MM.1S (cell line): Measurements from ENCODE around the gene DNPEP.

ENCODE experiments used
- DNase-seq: peaks from one replicate; pipeline ENCODE4 v3.0.0-alpha.2; 2015
- H2AFZ ChIP-seq: fragments of 300-600 bp; sonication (generic); 2 replicates; pipeline ENCODE4 v1.6.0; 2016; ENCODE audit warnings: antibody characterized with exemption, low read length
- H3F3A ChIP-seq: fragments of 300-600 bp; sonication (generic); 2 replicates; pipeline ENCODE4 v1.6.1; 2016; ENCODE audit warnings: mild to moderate bottlenecking, antibody characterized with exemption, low read length, moderate library complexity, mixed read lengths; ENCODE audit not compliant: insufficient read depth
- H3K27ac ChIP-seq: fragments of 300-600 bp; sonication (generic); 2 replicates; pipeline ENCODE4 v1.5.1; 2016; ENCODE audit warnings: mild to moderate bottlenecking, low read length
- H3K27me3 ChIP-seq: fragments of 300-600 bp; sonication (generic); replicated peaks from 2 replicates; pipeline ENCODE4 v1.6.0; 2016; ENCODE audit warnings: low read length; ENCODE audit not compliant: insufficient read depth
- H3K36me3 ChIP-seq: fragments of 300-600 bp; sonication (generic); replicated peaks from 2 replicates; pipeline ENCODE4 v1.6.1; 2016; ENCODE audit warnings: mild to moderate bottlenecking, low read length, mixed read lengths; ENCODE audit not compliant: insufficient read depth
- H3K4me1 ChIP-seq: fragments of 300-600 bp; sonication (generic); 2 replicates; pipeline ENCODE4 v1.6.1; 2016; ENCODE audit warnings: low read length, mixed read lengths
- H3K4me2 ChIP-seq: fragments of 300-600 bp; sonication (generic); 2 replicates; pipeline ENCODE4 v1.6.0; 2016; ENCODE audit warnings: low read depth, low read length
- H3K4me3 ChIP-seq: fragments of 300-600 bp; sonication (generic); 2 replicates; pipeline ENCODE4 v1.5.1; 2016; ENCODE audit warnings: low read length, mixed read lengths
- H3K79me2 ChIP-seq: fragments of 300-600 bp; sonication (generic); 2 replicates; pipeline ENCODE4 v1.6.1; 2016; ENCODE audit warnings: mixed run types, low read length, mixed read lengths
- H3K9ac ChIP-seq: fragments of 300-600 bp; sonication (generic); 2 replicates; pipeline ENCODE4 v1.6.1; 2016; ENCODE audit warnings: low read length, mixed read lengths
- H3K9me2 ChIP-seq: fragments of 300-600 bp; sonication (generic); replicated peaks from 2 replicates; pipeline ENCODE4 v1.6.1; 2016; ENCODE audit warnings: mild to moderate bottlenecking, low read length, mixed read lengths; ENCODE audit not compliant: insufficient read depth
- H3K9me3 ChIP-seq: fragments of 300-600 bp; sonication (generic); replicated peaks from 2 replicates; pipeline ENCODE4 v1.6.1; 2016; ENCODE audit warnings: mild to moderate bottlenecking, low read length, mixed read lengths; ENCODE audit not compliant: insufficient read depth
- H4K20me1 ChIP-seq: fragments of 300-600 bp; sonication (generic); 2 replicates; pipeline ENCODE4 v1.6.1; 2016; ENCODE audit warnings: mild to moderate bottlenecking, low read length, moderate library complexity, mixed read lengths; ENCODE audit not compliant: insufficient read depth
- CTCF ChIP-seq: fragments of 300-600 bp; sonication (generic); IDR thresholded peaks from 2 replicates; pipeline ENCODE4 v1.5.1; 2016; ENCODE audit warnings: antibody characterized with exemption, low read length, mixed read lengths
- EZH2 ChIP-seq: fragments of 300-600 bp; sonication (generic); optimal IDR thresholded peaks from 2 replicates; pipeline ENCODE3; 2017; ENCODE audit warnings: low read depth, mild to moderate bottlenecking, antibody characterized with exemption, low read length, mixed read lengths
- EZH2phosphoT487 ChIP-seq: fragments of 300-600 bp; sonication (generic); IDR thresholded peaks from 2 replicates; pipeline ENCODE4 v1.6.1; 2018; ENCODE audit warnings: antibody characterized with exemption, low read length

Gene DNPEP

GRCh38 chr2:219423652-219424377, 36.1 kb upstream of the DNPEP start:
- no peaks in the 10 kb centered on the region for H3K4me1 ChIP-seq
- no peak for DNase-seq
- H3K4me2 ChIP-seq = no peak overlapping the region
- H3K9ac ChIP-seq = no peak overlapping the region
- H3K27ac ChIP-seq = no peak overlapping the region
- TF ChIP-seq EZH2 (no peak), EZH2phosphoT487 (no peak), CTCF (no peak)
- H2AFZ ChIP-seq = no peak overlapping the region
- peaks cover 39% of the 10 kb centered on the region for H3K27me3 ChIP-seq
- no peaks in the 10 kb centered on the region for H3K9me2 ChIP-seq
- H4K20me1 ChIP-seq = no peaks in the 10 kb centered on the region
- H3F3A ChIP-seq = no peaks in the 10 kb centered on the region
- no peaks in the 10 kb centered on the region for H3K79me2 ChIP-seq
- H3K9me3 ChIP-seq = no peaks in the 10 kb centered on the region
- no peak overlapping the region for H3K4me3 ChIP-seq
- H3K36me3 ChIP-seq = no peaks in the 10 kb centered on the region

- Histone ChIP-seq H4K20me1 (no peaks in the 10 kb centered on the region), H3K9ac (no peak overlapping the region), H3K9me3 (no peaks in the 10 kb centered on the region), H3K27ac (no peak overlapping the region), H2AFZ (no peak overlapping the region), H3K27me3 (peaks cover 42% of the 10 kb centered on the region), H3K4me1 (no peaks in the 10 kb centered on the region), H3K79me2 (no peaks in the 10 kb centered on the region), H3F3A (no peaks in the 10 kb centered on the region), H3K4me2 (no peak overlapping the region), H3K4me3 (no peak overlapping the region), H3K9me2 (no peaks in the 10 kb centered on the region), H3K36me3 (no peaks in the 10 kb centered on the region)
- no peak for DNase-seq
- TF ChIP-seq EZH2phosphoT487 (no peak), CTCF (no peak), EZH2 (no peak)
Observed at GRCh38 chr2:219422952-219423534, 35.3 kb upstream of the DNPEP start.

- H3F3A ChIP-seq = no peaks in the 10 kb centered on the region
- H3K36me3 ChIP-seq = no peaks in the 10 kb centered on the region
- H4K20me1 ChIP-seq = no peaks in the 10 kb centered on the region
- H2AFZ ChIP-seq = no peak overlapping the region
- no peak for TF ChIP-seq CTCF
- no peak for TF ChIP-seq EZH2phosphoT487
- TF ChIP-seq EZH2 = no peak
- no peak overlapping the region for H3K27ac ChIP-seq
- no peaks in the 10 kb centered on the region for H3K9me3 ChIP-seq
- DNase-seq = no peak
- H3K4me1 ChIP-seq = no peaks in the 10 kb centered on the region
- H3K4me3 ChIP-seq = no peak overlapping the region
- H3K9me2 ChIP-seq = no peaks in the 10 kb centered on the region
- H3K4me2 ChIP-seq = no peak overlapping the region
- H3K9ac ChIP-seq = no peak overlapping the region
- H3K79me2 ChIP-seq = no peaks in the 10 kb centered on the region
- H3K27me3 ChIP-seq = peaks cover 40% of the 10 kb centered on the region
Observed at GRCh38 chr2:219421323-219421722, 33.6 kb upstream of the DNPEP start.
